Gastroesophageal sphincter (tissue), 3 donors: ENCODE results near the gene INAFM2.

Experiments used
- EP300 ChIP-seq: sonication (generic); formaldehyde crosslinking; IDR thresholded peaks from one replicate; pipeline ENCODE4 v1.6.1; 2017; ENCODE audit warnings: antibody characterized with exemption, mild to moderate bottlenecking
- POLR2A ChIP-seq, 2 donors: fragments of 450-650 bp; IDR thresholded peaks; one replicate each; pipeline ENCODE4 v1.6.1; 2017; ENCODE audit warnings: antibody characterized with exemption in 2 of 2, mild to moderate bottlenecking in 2 of 2, moderate library complexity in 1 of 2
- TF ChIP-seq, protein P1 (sequence below), 4 experiments: fragments of 200-600 bp in 2 of 4; fragments of 450-650 bp in 2 of 4; sonication (generic) in 1 of 4; IDR thresholded peaks; one replicate each; pipeline ENCODE4 v1.5.1; 2017 to 2019; ENCODE audit warnings: antibody characterized with exemption in 4 of 4, mild to moderate bottlenecking in 2 of 4, moderate library complexity in 2 of 4

DNA sequence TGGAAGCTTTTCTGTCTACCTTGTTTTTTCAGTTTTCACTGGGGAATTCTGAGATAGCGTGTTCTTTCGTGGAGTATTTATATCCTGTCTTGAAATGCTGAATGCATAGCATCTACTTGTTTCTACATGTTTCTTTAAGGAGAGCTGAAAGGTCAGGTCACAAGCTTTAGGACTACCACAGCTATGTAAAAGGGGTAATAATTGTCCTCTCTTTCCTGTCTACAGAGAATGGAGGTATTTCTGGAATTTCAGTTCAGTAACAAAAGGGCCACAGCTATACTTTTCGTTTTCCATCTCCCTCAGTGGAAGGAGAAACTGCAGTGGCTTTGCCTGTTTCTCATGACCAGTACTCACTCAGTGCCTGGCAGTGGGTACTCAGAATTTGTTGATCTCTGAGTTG, 4.7 kb downstream of the INAFM2 start:
- TF ChIP-seq, protein P1, sequence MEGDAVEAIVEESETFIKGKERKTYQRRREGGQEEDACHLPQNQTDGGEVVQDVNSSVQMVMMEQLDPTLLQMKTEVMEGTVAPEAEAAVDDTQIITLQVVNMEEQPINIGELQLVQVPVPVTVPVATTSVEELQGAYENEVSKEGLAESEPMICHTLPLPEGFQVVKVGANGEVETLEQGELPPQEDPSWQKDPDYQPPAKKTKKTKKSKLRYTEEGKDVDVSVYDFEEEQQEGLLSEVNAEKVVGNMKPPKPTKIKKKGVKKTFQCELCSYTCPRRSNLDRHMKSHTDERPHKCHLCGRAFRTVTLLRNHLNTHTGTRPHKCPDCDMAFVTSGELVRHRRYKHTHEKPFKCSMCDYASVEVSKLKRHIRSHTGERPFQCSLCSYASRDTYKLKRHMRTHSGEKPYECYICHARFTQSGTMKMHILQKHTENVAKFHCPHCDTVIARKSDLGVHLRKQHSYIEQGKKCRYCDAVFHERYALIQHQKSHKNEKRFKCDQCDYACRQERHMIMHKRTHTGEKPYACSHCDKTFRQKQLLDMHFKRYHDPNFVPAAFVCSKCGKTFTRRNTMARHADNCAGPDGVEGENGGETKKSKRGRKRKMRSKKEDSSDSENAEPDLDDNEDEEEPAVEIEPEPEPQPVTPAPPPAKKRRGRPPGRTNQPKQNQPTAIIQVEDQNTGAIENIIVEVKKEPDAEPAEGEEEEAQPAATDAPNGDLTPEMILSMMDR (IDR thresholded peaks at IDR 0.05) = no peak
- TF ChIP-seq POLR2A (IDR thresholded peaks at IDR 0.05) = no peak
- TF ChIP-seq EP300 = no peak
